GM21515 (cell line): Measurements from ENCODE around the gene SPRR1A.

Experiments
- ATAC-seq: cut with Tn5 transposase; IDR thresholded peaks from one replicate; pipeline ENCODE4 v1.9.1; 2021; ENCODE audit not compliant: unreplicated experiment

SPRR1A gene

DNA sequence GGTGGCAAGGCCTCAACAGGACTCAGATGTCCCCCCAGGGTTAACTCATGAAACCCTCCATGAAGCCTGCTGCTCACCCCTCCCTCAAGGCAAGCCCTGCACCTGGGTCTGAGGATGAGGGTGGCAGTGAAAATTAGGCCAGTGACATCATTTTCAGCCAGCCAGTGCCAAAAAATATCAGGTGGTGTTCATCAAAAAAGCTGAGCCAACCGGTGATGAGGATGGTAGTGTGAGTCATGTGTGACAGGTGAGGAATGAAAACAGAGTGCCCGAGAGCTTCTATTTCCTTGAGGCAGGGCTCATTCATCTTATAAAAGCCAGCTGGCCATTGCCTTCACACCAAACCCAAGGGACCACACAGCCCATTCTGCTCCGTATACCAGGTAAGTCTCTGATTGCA is at the start of gene SPRR1A:
TSS of gene SPRR1A (plus strand) at position 339 of the 400 bp plus-strand sequence. CDS start 1,150 bp downstream, outside the sequence.
- ATAC-seq, result no peak

- ATAC-seq, result no peak
These were observed 43.3 kb upstream of the SPRR1A start for GRCh38 chr1:152940614-152941013.

DNA sequence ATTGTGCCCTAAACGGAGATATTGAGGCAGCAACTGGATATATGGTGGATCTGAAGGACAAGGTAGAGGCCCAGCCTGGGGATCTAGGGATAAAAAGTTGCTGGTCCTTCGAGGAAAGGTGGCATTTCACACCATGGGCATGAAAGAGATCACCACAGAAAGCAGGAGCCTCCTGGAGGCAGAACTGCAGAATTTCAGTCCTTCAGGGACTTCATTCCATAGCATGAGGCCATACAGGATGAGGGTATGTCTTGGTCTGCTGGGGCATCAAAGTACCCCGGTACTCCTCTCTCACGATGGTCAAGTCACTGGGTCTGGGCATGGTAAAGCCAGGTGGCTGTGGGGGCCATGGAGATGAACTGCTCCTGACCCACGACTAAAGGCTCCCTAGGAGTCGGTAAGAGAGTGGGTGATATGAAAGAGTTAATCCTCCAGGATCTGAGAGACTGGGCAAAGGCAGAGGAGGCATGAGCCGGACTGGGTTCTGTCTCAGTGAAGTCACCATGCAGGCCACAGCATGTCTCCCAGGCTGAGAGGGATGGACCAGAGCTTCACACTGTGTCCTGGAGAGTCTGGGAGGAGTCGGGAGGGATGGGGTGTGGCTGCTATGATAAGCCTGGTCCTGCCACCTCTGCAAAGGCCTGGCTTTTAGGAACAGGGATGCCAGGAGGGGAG is 42.7 kb upstream of the SPRR1A start:
- ATAC-seq, result no peak

GRCh38 chr1:152942161-152942560 is 41.7 kb upstream of the SPRR1A start:
- ATAC-seq, result no peak

- no peak for ATAC-seq
These were observed 37.6 kb upstream of the SPRR1A start for GRCh38 chr1:152946248-152946647.

- ATAC-seq, result no peak
These were observed 37.1 kb upstream of the SPRR1A start, which contains the start of gene SPRR5 for GRCh38 chr1:152946651-152947256. Gene SPRR5, plus strand, starts transcription at chr1:152947206. Its CDS starts 1,349 bp downstream, at chr1:152948555.

DNA sequence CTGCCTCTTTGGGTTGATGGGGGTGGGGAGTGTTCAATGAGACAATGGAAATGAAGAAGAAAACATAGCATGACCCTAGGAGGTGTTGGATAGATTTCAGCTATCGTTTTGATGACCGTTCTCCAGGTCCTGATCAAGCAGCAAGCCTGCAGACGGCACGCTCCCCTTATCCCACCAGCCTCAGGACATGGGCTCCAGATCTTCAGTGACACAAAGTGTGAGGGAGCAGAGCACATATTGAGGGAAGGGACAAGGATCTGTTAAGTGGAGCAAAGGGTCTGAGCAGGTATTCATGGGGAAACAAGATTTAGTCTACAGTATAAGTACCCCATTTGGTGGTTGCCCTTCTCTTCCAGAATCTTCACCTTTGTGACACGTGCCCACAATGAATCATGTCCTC is 32.2 kb upstream of the SPRR1A start:
- ATAC-seq, result no peak

DNA sequence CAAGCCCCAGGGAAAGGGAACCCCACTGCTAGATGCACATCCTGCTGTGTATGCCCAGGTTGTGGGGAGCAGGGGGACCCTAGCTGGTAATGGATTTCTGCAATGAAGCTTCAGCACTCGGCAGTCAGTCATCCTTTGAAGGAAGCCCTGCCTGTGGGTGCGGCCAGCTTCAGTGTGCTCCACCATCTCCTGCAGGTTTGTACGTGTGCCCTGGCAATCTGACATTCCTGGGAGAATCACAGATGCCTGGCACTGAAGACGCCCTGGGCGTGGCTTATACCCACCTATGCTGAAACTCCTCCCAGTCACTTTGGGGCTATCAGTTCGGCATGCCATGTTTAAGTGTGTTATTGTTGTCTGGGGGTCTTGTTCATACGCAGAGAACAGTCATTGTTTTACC is 30.1 kb upstream of the SPRR1A start:
- ATAC-seq, result no peak

DNA sequence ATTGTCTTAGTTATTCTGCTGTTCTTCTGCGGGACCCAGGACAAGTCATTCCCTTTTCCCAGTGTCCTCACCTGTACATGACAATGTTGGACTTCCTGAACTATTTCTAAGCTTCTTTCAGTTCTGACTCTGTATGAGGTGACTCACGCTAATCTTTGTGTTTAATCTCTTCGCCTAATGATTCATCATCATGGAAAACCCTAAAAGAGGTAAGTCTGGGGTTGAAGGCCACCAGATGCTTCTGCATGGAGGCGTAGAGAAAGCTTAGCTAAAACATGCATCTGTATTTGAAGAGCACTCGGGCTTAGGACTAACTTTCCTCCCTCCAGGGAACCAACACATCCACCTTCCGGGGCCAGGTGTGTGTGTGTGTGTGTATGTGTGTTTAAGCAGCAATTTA is 29.4 kb upstream of the SPRR1A start:
- no peak for ATAC-seq

GRCh38 chr1:152957561-152957960 is 26.3 kb upstream of the SPRR1A start:
- ATAC-seq, result no peak

GRCh38 chr1:152959273-152959672 is 24.6 kb upstream of the SPRR1A start:
- ATAC-seq, result no peak

DNA sequence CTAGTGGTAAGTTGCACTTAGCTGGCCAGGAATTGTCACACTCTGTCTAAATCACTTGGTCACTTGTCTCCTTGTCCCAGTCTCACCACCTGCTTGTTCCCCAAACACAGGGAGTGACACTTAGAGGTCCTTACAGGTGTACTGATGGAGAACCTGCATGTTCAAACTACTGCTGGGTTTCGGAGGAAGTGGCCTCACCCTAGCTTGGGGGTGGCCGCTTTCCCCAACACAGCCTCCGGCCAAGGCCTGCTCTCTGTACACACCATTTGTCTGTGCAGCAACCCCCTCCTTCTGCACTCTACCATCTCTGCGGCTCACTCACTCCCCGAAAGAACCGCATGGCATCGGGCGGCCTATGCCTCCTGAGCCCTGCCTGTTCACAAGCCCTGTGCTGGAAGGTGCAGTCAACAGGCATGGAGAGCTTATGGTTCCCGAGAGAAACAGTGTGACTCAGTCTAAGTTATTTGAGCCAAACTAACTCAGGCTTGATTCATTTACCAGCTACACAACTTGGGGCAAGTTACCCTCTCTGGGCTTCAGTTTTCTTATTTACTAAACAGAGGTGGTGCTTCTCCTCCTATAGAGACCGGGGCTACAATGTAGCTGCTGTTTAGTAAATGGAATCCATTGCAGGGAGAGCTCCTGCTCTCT is 24.0 kb upstream of the SPRR1A start:
- no peak for ATAC-seq

GRCh38 chr1:152960452-152961044 is 23.3 kb upstream of the SPRR1A start:
- no peak for ATAC-seq

GRCh38 chr1:152961226-152961891 is 22.5 kb upstream of the SPRR1A start:
- no peak for ATAC-seq

DNA sequence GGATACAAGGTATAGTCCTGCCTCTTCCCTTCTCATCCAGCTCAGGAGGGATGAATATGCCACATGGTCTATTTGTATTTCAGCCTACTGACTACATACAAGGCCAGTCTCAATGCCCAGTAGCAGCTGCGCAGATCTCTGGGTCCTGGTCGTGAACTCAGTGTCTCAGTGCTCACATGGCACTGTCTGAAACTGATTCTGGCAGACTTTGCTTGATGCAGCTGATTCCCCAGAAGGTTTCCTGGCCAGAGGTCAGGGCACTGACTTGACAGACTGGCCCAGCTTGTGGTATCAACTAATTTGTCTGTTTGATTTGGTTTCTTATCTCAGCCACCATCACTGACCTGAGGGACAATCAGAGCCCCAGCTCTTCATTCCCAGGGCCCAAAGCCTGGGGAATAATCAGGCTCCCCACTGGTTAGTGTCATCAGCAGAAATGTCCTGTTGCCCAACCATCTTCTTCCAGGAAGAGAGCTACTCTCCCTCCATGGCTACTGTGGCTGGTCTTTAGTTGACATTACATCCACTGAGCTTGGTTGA is 20.9 kb upstream of the SPRR1A start:
- ATAC-seq, result no peak

GRCh38 chr1:152964536-152964935 is 19.3 kb upstream of the SPRR1A start:
- ATAC-seq, result no peak

DNA sequence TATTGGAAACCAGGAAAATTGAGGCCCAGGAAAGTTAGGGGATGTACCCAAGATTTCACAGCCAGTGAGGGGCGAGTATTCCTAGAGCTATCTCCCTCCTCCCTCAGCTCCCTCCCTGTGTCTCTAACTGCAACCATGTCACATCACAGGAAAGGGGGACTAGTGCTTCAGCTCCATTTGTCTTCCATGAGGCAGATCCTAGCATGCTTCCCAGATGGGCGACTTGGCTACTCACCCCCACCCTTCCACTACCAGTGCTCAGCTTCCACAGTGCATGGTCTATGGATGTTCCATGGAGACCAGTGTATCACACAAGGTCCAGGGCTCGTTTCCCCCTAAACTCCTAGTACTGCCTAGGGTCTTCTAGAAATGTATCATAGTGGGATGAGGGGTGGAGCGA is 18.0 kb upstream of the SPRR1A start:
- ATAC-seq, result no peak

DNA sequence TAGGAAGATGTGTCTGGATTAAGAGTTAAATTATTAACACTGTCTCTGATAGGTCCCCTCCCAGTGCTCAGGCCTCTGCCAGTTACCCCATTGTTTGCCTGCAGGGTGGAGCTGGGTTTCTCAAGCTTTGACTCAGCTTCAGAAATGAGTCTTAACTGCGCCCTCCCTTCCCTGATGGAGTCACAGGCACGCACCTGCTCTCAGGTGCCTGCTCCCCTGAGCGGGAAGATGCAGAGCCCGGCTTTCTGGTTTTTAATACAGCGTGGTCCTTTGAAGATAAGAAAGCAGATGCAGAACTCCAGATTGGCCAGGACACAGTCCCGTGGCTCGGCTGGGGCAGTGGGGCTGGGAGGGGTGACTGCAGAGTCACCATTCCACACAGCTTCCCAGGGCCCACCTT is 16.7 kb upstream of the SPRR1A start:
- no peak for ATAC-seq

DNA sequence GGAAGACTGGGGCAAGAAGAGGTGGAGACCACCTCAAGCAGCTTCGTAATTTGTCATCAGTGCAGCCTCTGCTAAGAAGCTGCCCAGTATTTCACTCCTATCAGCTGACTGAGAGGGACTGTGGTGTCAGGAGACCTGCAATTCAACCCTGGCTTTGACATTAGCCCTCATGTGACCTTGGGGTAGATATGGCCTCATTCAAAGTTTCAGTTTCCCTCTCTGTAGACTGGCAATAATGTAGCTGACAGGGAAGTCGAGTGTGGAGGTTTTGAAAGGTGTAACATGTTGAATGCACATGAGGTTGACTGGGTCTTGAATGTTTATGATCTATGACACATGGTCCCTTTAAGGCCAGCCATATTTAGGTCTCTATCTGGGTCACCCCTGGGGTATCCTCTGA is 15.6 kb upstream of the SPRR1A start:
- peak; percentile 83 for ATAC-seq

GRCh38 chr1:152969036-152969435 is 14.8 kb upstream of the SPRR1A start:
- ATAC-seq, result no peak

DNA sequence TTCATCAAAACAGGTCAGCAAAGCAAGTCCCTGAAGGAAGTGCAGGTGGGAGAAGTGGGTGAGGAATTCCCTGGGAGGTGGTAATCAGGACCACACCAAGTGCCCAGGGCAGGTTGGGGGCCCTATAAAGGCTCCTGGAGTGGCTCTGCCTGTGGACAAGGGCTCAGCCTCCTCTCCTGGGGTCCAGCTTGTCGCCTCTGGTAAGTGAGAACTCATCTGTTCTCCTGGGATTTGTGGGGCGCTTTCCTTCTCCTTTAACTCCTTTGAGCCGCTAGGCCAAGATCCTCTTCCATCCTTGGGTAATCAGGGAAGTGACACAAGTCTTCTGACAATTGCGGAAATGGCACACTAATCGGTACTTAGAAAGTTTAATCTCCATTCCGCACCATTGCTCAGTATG is 13.4 kb upstream of the SPRR1A start, which contains the start of gene SPRR4:
TSS of gene SPRR4 (plus strand) at position 154 of the 400 bp plus-strand sequence. CDS start 1,243 bp downstream, outside the sequence.
- no peak for ATAC-seq
